OCI-LY3 (cell line): ENCODE results near the gene KAZN.

Experiments used
- CTCF ChIP-seq: fragments of 200-600, 300-600 bp; sonication (generic); IDR thresholded peaks from 2 replicates; pipeline ENCODE4 v1.5.1; 2014; ENCODE audit warnings: antibody characterized with exemption, low read length, low read depth
- EZH2phosphoT487 ChIP-seq: fragments of 200-600 bp; shearing (Covaris generic); IDR thresholded peaks from 2 replicates; pipeline ENCODE4 v1.6.1; 2018; ENCODE audit warnings: antibody characterized with exemption, mixed run types, low read depth

GRCh38 chr1:14600405-14601112 lies 2.1 kb downstream of the KAZN start:
- TF ChIP-seq CTCF: no peak
- no peak for TF ChIP-seq EZH2phosphoT487
